ENCODE measurements around the gene PSG5. TPM values are rescaled to one million over a fixed set of nuclear protein-coding genes. Genes with fewer than 3 reads are reported as not detected.
"Not testable (repeated sequence)": the region's sequence is repeated elsewhere in the genome, so short reads cannot be mapped to it uniquely, and the experiment has no call there.

The PSG5 gene
- polyA plus RNA-seq, 1 of the 3 experiments (the other 2 are of a cell fraction), result 70.3 TPM

- TF ChIP-seq TAF1 (IDR thresholded peaks at IDR 0.05; ENCODE audit: borderline replicate concordance, low read depth, low read length), result peak; percentile 21; the same call in 1 of the 2 replicates
- TF ChIP-seq FOSL2 (IDR thresholded peaks at IDR 0.05; ENCODE audit: borderline replicate concordance, low read depth), result peak; percentile 94
Measured at GRCh38 chr19:43120433-43121026, 65.8 kb downstream of the PSG5 start (continued).

- Histone ChIP-seq H2AFZ (ENCODE audit: low read depth) (0 out of 2 replicates have a peak overlapping the region, but pooled peaks have one; percentile 61), H3K4me1 (ENCODE audit: control insufficient read depth in 1 of 2, insufficient read depth in 2 of 2, low read depth in 1 of 2, low read length in 1 of 2) (peaks cover 0 to 24% of the 10 kb centered on the region in 2 experiments; a peak in 1 of 4 replicates), H3K4me2 (peak overlapping the region; percentile 61), H3K27ac (ENCODE audit: low read depth in 2 of 2, low read length in 1 of 2) (peak overlapping the region; percentile 65 to 94; a peak in 3 of 4 replicates), H3F3A (replicated peaks; ENCODE audit: insufficient read depth) (peaks cover 24% of the 10 kb centered on the region), H3K9ac (peak overlapping the region; percentile 74)
- TF ChIP-seq POLR2AphosphoS5 (IDR thresholded peaks at IDR 0.05; ENCODE audit: low read depth, low read length), result peak; percentile 71
- H3K4me3 ChIP-seq (ENCODE audit: low read depth in 2 of 2, low read length in 1 of 2); POLR2A ChIA-PET; H4K20me1 ChIP-seq (ENCODE audit: insufficient read depth); H3K9me2 ChIP-seq; DNase-seq; H3K36me3 ChIP-seq (replicated peaks in 1 of 2; ENCODE audit: control insufficient read depth in 1 of 2, insufficient read depth in 2 of 2, low read length in 1 of 2); H3K27me3 ChIP-seq (ENCODE audit: insufficient read depth); H3K79me2 ChIP-seq (ENCODE audit: insufficient read depth); CTCF ChIA-PET; H3K9me3 ChIP-seq: not testable (repeated sequence)
- WGBS (ENCODE audit: low lambda C conversion rate), result 10% methylated on average over 3 of the region's 3 CpGs
Measured at GRCh38 chr19:43119526-43119925, 66.8 kb downstream of the PSG5 start.

Other genes starting within 250 kb of the PSG5 start
- 0.05 TPM in 1 of 2 replicates, not detected in the other for gene PSG7, start 249.3 kb downstream of the PSG5 start, polyA plus RNA-seq (2012; rRNA removed)
- 0.08 and 0.15 TPM in 2 replicates for gene PSG11, start 160.1 kb downstream of the PSG5 start, polyA plus RNA-seq (2012; rRNA removed)
- gene PSG2, start 103.8 kb downstream of the PSG5 start, polyA plus RNA-seq (2012; rRNA removed), result 0.16 and 0.31 TPM in 2 replicates
- gene PSG4, start 19.1 kb upstream of the PSG5 start, polyA plus RNA-seq (2012; rRNA removed), result 175 and 311 TPM in 2 replicates
- 0.72 and 1.0 TPM in 2 replicates for gene PSG9, start 83.0 kb upstream of the PSG5 start, polyA plus RNA-seq (2012; rRNA removed)
- gene CD177, start 167.2 kb upstream of the PSG5 start, polyA plus RNA-seq (2012; rRNA removed), result 0.54 and 0.88 TPM in 2 replicates
- 0.07 and 0.32 TPM in 2 replicates for gene TEX101, start 228.4 kb upstream of the PSG5 start, polyA plus RNA-seq (2012; rRNA removed)

All from SK-N-SH (cell line).